Fibroblast of mammary gland (primary cell): Measurements from ENCODE around the gene MRPL19.

Source experiments
- DNase-seq: peaks from one replicate; pipeline ENCODE4 v3.0.0-alpha.2; 2010; ENCODE audit warnings: low read depth
- H3K4me3 ChIP-seq: 2 replicates; pipeline ENCODE4 v1.5.1; 2011; ENCODE audit warnings: low read depth, mild to moderate bottlenecking, low read length, moderate library complexity; ENCODE audit not compliant: control insufficient read depth
- TF ChIP-seq, protein P1 (sequence below): conservative IDR thresholded peaks from 2 replicates; pipeline ENCODE4 v1.5.1; 2011; ENCODE audit warnings: low read depth, low read length, inconsistent platforms; ENCODE audit not compliant: control insufficient read depth, insufficient read depth

The MRPL19 gene

DNA sequence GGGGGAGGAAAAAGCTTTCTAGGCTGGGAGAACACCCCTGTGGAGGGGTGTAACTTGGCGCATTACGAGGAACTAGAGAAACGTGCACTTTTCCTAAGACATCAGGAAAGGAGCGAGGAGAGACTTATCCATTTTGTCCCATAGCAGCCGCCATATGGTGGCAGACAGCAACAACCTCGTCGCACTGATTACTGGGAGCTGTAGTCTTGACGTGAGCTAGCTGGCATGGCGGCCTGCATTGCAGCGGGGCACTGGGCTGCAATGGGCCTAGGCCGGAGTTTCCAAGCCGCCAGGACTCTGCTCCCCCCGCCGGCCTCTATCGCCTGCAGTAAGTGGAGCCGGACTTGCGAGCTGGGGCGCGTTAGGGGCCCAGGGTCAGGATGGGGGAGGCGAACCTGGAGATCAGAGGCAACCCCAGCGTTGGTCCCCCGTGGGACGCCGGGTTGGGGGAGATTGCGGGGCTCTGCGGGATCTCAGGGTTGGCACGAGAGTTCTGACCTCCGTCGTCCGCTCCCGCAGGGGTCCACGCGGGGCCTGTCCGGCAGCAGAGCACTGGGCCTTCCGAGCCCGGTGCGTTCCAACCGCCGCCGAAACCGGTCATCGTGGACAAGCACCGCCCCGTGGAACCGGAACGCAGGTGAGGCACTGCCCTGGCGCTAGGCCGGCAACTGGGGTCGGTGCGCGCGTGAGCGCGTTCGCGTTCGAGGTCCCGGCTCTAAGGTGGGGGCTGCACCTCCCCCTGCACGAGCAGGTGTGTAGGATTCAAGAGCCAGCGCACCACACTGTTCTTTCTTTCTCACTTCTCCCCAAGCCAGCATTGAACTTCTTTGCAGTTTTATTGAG is at the start of gene MRPL19:
Gene MRPL19, plus strand, starts transcription at position 201 of the 843 bp plus-strand sequence. Its CDS starts 25 bp downstream, at position 226.
- H3K4me3 ChIP-seq: peak within 1 kb of the TSS; percentile 77
- TF ChIP-seq, protein P1, sequence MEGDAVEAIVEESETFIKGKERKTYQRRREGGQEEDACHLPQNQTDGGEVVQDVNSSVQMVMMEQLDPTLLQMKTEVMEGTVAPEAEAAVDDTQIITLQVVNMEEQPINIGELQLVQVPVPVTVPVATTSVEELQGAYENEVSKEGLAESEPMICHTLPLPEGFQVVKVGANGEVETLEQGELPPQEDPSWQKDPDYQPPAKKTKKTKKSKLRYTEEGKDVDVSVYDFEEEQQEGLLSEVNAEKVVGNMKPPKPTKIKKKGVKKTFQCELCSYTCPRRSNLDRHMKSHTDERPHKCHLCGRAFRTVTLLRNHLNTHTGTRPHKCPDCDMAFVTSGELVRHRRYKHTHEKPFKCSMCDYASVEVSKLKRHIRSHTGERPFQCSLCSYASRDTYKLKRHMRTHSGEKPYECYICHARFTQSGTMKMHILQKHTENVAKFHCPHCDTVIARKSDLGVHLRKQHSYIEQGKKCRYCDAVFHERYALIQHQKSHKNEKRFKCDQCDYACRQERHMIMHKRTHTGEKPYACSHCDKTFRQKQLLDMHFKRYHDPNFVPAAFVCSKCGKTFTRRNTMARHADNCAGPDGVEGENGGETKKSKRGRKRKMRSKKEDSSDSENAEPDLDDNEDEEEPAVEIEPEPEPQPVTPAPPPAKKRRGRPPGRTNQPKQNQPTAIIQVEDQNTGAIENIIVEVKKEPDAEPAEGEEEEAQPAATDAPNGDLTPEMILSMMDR: no peak
- peak; percentile 93 for DNase-seq

DNA sequence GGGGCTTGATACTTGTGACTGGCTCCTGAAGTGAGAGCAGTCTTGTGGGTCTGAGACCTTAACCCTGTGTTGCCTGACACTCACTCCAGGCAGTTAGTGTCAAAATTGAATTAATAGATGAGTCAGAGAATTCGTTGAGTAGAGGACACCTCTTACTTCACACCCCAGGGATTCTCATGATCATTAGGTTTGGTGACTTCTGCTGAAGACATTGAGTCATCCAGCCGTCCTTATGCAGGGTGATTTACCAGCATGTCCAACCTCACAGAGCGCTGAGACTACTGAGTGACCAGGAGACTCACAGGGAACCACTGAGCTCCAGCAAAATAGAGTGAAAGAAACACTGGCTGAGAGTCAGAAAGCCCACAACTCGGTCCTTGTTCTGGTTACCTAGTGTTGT is 49.8 kb upstream of the MRPL19 start:
- DNase-seq: peak; percentile 75
- H3K4me3 ChIP-seq: no peak overlapping the region
- TF ChIP-seq, protein P1: no peak

DNA sequence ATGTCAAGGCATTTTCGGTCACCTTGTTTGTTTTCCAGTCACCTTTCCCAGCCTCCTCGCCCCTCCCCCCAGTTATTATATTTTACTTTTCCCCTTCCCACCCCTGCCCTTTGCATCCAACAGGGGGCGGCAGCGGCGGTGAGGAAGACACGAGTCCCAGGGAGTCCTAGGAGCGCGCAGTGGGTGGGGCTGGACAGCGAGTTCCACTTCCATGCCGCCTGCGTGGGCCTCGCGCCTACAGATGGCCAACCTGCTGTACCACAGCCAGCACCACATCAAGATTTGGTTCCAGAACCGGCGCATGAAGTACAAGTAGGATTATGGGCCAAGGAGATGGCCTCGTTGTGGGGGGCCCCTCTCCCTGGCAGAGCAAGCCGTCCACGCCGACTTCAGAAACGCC is 48.6 kb upstream of the MRPL19 start:
- H3K4me3 ChIP-seq: no peak overlapping the region
- no peak for DNase-seq
- TF ChIP-seq, protein P1: no peak

DNA sequence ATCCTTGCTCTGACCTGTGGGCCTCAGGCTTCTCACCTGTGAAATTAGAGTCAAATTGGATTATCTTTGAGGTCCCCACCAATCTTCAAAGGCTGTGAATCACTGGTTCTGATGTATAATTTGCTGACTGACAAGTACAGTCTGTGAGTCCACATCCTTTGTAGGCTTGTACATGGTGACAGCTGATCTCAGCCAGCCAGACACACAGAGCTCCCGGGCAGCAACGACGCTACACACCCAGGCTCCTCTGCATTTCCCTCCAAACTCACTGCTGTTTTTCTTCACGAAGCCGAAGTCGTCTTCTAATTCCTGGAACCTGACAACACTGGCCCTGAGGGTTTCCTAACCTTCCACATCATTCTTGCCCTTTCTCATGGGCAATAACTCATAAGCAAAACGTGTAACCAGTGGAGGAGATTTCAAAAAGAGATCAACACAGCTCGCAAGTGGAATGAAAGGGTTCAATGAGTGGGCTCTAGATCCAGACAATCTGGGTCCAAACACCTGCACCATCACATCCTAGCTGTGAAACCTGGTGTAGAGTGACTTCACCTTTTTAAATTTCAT is 47.9 kb upstream of the MRPL19 start:
- TF ChIP-seq, protein P1: no peak
- no peak for DNase-seq
- no peak overlapping the region for H3K4me3 ChIP-seq

DNA sequence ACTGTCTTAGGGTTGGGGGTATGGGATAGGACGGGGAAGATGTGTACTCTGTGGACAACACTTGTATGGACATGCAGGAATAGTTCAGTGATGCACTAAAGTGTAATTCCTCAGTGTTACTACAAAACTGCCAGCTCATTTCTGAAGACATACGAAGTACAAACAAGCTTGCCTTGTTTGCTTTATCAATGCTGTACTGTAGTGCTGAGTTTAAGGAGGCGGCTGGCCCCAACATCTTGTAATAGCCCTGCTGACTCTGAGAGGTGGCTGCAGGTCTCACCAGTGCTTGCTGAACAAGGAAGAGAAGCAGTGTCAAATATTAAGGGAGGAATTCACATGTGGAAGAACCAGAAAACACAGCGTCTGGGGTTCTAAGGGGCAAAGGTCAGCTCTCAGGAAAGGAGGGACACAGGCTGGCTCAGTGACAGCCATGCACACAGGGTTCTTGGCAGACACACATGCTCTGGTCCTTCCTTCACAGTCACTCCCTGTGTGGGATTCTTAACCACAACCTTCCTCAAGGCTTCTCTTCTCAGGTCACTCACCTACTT is 46.0 kb upstream of the MRPL19 start:
- TF ChIP-seq, protein P1: no peak
- no peak overlapping the region for H3K4me3 ChIP-seq
- DNase-seq: no peak

DNA sequence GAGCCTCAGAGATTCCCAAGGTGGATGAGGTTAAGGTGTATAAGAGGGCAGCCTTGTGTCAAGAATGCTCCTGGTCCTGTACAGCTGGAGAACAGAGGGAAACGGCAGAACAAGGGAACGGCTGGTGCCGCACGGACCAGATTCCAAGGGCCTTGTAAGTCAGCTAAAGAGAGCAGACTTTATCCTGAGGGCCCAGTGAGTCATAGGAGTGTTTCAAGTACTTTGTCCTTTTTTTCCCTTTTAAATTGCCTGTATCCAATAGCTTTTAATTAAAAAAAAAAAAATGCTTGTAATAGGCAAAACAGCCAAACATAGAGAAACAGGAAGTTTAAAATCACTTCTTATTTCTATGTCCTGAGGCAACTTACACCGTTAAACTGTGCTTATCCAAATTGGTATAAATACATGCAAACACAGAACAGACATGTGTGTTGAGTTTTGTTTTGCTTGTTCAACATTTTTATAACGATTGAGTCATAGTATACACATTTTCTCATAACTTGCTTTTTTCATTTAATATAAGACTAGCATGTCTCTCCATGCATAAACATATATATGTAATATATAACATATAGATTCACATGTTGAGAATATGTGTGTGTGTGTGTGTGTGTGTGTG is 43.8 kb upstream of the MRPL19 start:
- DNase-seq: peak; percentile 90
- H3K4me3 ChIP-seq: no peak overlapping the region
- TF ChIP-seq, protein P1: no peak
